T-helper 22 cell (primary cell): ENCODE results near the gene CCR6.

Experiments
- DNase-seq: peaks from one replicate; pipeline ENCODE4 v3.0.0-alpha.2; 2020; ENCODE audit warnings: low read depth

Gene CCR6

DNA sequence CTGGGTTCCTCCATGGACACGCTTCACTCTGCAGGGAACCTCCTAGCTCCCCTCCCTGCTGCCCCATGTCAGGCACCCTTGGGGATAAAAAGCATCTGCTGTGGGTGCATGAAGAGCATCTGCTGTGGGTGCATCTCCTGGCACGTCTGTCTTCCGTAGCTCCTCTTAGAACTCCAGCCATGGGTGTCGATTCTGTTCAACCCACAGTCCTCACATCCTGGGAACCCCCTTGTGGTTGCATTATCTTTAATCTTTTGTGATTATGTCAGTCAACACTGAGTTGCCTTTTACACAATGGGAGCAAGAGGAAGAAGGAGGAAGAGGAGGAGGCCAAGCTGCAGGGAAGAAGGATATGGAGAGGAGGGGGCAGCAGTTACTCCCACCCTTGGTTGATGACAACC lies 24.1 kb upstream of the CCR6 start:
- DNase-seq: no peak

DNA sequence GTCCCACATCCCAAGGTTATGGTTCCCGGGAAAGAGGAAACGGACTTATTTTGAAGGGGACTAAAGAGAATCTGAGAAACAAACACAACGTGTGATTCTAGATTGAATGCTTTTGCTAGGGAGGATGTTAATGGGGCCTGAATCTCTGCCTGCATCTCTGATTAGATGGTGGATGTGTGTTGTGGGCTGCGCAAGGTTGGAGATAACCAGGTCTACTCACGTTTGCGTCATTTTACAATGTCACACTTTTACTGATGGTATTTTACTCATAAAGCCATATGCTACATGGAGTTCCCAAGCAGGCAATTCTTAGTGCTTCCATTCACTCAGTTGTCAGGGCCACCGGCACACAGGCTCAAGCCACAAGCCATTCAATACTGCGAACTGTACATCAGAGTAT lies 23.2 kb upstream of the CCR6 start:
- no peak for DNase-seq

DNA sequence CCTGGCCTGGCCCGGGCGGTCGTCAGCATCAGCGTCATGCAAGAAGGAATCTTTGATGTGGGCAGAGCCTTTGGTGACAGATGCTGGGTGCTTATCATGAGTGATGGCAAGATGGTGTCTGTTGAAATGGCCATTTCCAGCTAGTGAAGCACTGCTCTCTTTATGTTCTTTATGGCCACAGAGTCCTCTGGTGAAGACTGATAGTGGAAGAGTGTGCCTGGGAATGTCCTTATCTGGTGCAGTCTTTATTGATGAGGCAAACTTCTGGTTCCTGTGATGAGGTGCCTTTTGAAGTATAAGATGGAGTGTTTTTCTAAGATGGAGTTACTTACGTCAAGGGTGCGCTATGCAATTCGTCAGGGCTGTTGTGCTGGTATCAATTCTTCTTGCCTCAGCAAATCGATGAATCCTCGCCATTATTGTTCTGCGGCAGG lies 22.6 kb upstream of the CCR6 start:
- DNase-seq: no peak

DNA sequence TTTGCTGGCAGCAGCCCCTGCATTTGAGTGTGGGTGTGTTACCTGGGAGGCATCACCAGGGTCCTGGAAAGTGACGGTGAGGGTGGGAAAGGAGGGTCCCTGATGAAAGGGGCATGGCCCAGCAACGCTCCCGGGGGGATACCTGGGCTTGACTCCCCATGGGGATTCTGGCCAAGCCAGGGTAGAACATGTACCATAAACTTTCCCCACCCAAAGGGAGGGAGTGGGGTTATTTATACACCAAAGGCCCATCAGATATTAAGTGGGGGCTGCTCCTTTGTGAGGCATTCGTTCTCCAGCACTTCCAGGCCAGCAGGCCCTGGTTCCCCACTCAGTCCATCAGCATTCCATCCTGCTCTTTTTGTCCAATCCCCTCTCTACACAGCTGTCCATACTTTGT lies 20.6 kb upstream of the CCR6 start:
- no peak for DNase-seq

DNA sequence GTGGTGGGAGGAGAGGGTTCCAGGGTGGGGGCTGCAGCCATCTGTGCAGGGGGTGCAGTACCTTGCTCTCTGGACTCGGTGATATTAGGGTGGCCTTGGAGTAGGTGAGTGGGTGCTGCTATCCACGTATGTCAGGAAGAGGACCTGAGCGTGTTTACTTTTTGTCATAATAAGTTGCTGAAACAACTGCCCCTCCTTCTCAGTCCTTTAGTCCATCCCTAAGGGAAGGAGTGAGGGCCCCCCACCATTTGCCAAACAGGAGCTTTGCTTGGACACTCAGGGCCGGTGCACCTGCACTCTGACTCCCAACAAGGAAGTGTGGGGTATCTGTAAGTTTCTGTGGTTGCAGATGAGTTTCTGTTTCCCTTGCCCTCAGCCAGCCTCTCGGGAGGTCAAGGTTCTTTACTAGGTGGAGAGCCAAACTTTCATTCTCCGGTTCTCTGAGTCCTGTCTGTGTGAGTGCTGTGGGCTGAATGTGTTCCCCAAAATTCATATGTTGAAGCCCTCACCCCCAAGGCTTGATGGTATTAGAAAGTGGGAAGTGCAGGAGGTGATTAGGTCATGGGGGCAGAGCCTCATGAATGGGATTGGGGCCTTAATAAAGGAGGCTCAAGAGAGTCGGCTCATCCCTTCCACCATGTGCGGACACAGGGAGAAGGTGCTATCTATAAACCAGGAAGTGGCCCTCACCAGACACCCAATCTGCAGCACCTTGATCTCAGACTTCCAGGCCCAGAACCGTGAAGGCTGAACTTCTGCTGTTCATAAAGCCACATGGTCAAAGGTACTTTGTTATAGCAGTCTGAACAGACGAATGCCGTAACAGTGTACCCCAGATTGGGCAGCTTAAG lies 19.6 kb upstream of the CCR6 start:
- no peak for DNase-seq

DNA sequence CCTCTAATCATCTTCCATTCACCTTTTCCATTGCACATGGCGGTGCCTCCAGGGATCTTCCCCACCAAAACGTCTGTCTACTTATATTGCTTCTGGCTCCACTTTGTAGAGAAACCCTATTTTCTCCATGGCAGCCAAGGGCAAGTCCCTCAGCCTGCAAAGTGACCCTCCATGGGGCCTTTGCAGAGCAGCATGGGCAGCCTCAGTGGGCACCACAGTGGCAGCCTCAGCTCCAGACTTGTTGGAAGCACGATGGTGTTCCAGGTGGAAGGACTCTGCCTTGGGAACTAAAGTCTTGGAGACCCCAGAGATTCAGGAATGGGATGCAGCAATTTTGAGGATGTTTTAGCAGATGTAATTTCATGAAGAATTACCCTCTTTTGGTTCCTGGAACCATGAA lies 18.5 kb upstream of the CCR6 start:
- DNase-seq: no peak

DNA sequence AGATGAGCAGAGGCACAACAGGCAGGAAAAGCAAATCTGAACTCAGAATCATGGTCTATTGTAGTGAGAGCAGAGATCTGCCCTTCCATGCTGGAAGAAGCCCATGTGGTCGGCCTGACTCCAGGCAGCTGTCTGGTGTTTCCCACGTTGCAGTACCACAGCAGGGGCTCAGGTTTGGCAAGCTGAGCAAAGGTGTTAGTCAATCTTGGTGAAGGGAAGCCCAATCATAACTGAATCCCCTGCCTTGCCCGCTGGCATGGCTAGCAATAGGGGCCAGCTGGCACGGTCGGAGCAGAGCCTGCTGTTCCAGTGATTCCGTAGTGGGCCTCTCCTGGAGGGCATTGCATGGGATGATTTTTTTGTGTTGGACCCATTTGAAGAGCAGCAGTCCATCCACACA lies 17.8 kb upstream of the CCR6 start:
- DNase-seq: no peak

DNA sequence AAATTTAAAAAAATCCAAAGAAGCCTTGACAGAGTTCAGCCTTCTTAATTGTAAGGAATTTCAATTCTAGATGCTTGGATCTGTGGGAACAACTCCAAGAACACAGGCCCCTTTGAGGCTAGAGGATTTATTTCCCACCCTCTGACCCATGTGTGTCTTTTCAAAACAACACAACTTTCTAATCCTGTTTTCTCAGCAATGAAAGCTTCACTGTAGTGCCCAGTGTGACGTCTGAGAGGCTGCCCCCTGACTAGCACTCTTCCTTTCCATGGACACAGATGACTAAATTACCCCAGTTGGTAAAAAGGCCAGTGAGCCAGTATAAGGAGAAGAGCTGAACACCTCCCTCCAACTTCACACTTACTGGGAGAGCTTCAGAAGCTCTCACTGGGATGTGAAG lies 16.5 kb upstream of the CCR6 start:
- no peak for DNase-seq

DNA sequence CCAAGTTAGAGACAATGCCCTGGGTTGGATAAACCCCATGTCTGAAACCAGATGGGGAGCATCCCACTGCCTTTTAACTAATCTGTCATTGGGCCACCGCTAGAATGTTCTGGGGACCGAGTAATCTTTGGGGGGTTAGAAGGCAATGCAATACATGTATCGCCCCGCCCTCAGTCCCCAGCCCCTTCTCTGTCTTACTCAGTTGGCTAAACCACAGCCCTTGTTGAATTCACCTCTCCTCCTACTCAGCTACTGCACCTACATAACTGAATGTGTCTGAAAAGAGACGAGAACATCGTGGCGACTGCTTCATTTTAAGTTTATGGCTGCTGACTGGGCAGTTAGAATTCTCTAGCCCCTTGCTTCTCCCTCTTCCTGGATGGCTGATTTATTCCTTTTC lies 15.1 kb upstream of the CCR6 start:
- no peak for DNase-seq

DNA sequence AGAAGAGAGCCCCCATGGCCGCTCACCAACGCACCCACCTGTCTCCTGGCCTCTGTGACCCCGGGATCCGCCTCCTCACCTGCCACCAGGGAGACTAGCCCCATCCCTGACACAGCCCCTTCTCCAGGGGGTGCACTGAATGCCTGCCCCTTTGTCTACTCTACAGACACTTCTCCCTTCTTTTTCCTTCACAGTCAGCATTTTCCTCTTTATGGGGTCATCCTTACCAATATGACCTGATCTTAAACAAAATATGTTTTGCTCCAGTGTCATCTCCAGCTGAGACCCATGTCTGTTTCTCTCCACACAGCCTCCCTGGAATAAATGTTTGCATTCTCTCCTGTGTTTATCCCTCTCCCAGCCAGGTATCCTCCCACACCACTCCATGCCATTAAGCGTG lies 14.6 kb upstream of the CCR6 start:
- no peak for DNase-seq

DNA sequence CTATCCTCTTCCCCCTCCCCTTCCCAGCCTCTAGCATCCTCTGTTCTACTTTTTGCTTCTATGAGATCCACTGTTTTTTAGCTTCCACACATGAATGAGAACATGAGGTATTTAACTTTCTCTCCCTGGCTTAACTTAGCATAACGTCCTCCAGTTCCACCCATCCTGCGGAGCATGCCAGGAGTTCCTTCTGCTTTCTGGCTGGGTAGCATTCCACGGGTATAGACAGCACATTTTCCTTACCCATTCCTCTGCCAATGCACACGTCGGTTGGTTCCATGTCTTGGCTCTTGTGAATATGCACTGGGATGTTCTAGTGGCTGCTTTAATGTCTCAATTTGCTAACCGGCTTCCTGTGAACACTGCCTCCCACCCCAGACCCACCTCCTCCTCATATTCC lies 13.2 kb upstream of the CCR6 start:
- DNase-seq: no peak

DNA sequence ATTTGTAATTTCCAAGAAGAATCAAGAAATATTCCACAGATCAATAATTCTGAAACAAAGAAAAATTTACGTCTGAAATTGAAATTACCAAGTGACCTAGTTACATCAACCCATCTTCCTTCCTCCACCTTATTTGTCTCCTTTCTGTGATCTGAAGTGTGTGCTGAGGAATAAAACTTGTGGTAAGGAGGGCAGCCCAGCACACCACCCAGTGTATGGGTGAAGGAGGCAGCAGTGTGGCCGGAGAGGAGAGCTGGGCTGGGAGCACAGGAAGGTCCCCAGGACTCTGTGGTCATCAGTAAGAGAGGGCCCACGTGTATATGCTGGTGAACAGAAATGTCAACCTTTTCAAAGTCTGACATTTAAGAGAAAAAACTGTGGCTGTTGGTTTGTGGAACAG lies 11.3 kb upstream of the CCR6 start:
- no peak for DNase-seq

DNA sequence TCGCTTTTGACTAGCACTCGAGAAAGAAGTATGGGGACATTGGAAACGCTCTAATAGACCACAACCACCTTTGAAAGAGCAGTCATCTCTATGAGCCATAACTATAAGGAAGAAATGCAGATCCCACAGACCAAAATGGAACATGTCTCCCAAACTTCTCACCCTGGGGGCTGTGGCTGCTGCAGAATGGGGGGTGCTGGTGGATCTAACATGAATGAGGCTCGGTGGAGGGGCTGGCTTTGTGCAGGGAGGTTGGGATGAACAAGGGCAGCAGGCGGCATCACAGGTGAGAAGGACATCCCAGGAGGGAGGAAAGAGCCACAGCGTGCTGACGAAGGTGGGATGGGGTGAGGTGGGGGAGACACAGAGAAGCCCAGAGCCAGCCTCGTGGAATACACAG lies 10.5 kb upstream of the CCR6 start:
- no peak for DNase-seq

DNA sequence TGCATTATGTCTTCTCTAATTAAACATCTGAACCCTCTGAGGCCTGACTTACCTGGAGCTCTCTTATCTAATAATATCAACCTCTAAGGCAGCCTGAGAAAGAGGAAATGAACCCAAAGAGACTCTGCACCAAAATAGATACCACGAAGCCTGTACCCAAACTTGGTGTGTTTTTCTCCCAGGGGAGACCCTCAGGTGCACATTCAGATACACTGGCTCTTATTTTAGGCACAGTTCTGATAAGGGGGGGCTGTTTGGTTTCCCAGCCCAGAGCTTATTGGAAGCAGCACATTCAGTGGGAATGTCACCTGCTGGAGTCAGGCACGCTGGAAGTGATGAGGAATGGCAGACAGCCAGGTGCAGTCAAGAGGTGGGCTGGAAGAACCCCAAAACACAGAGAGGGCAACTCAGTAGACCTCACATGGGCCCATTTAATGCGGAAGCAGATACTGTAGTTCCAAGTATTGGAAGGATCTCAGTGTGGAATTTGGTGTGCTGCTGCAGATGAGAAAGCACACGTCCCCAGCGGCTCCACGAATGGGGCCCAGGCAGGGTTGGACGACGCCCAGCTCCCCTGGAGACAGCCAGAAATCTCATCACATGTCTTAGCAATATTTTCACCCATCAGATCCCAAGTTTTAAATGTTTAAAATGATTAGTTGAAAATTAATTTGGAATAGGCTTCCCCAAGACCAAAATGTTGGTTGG lies 9.7 kb upstream of the CCR6 start:
- no peak for DNase-seq

DNA sequence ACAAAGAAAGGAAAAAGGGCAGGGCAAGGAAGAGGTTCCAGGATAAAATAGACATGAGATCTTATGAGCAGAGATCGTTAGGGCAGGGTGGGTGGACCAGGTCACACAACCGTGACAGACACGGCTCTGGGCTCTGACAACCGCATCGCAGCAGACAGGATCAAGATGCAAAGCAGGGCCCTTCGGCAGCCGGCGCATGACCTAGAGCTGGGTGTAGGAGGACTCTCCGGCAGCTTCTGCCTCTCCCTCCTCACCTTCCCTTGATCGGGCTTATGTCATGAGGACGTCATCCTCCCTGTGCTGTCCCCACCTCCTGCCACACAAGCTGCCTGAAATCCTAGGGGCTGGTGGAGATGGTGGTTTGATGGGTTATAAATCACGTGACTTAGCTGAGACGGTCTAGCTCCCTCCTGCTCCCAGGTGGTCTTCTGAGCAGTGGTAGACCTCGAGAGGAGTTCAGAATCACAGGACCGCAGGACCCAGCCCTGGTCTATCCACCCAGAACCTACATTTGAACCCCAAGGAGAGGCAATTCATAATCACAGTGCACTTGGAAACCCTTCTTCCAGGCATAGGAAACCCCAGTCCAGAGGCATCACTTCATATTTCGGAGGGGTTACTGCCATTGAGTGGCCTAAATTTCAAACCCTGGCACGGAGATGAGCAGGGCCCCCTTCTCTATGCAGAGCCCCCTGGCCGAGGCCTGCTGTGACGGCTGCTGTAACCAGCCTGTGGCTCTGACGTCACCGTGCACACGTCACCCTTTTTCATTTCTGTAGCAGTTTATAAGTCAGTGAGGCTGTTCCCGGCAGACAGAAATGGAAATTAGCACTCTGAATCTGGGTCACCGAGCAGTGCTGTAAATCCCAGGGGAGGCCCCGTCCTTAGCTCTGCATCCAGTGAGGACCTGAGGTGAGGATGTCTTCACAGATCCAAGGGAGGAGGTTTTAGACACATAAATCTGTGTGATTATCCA lies 8.7 kb upstream of the CCR6 start:
- DNase-seq: peak; percentile 89

DNA sequence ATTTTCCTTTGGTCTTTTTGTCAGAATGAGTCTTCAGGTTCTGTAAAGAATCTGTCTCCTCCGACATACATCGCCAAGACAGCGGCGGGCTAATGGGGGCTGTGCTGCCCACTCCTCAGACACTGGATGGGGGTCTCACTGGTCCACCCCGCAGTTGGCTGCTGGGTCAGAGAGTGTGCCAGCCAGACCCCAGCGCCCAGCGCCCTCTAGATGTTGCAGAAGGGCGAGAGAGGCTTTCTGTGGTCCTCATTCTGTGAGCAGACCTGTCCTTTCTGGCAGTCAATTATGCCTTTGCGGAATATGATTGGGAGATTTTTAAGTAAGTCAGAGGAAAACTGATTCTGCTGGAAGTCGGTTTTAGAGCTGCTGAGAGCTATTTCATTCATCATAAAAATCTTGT lies 7.8 kb upstream of the CCR6 start:
- DNase-seq: no peak

DNA sequence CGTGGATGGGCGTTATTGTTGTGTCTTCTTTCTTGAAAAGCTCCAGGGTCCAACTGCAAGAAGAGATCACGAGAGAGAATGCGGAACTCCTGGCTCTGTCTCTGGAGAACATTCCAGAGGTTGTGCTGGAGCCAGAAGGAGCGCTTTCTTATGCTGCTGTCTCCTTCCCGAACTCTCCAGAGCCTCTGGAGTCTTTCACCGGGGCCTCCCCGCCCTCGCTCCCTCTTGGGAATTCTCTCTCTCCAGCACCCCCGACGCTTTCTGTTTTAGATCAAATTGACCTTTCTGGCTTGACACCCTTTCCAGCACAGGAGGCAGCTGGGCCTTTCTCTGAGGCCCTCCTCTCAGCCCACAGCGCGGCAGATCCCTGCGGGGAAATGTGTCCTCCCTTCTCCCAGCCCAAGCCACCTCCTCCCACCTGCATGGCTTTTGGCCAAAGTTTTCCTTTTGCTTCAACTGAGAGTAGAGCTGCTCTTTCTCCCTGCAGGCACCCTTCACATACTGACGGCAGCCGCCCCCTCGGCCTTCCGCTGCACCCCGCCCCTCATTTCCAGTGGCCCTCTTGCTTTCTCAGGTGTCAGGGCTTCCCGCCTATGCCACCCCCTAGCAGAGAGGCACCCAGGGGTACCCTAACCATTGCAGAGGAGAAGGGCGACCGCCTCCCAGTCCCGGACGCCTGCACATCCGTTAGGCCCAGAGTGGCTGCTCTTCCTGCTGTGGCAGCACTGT lies 6.6 kb upstream of the CCR6 start:
- no peak for DNase-seq

DNA sequence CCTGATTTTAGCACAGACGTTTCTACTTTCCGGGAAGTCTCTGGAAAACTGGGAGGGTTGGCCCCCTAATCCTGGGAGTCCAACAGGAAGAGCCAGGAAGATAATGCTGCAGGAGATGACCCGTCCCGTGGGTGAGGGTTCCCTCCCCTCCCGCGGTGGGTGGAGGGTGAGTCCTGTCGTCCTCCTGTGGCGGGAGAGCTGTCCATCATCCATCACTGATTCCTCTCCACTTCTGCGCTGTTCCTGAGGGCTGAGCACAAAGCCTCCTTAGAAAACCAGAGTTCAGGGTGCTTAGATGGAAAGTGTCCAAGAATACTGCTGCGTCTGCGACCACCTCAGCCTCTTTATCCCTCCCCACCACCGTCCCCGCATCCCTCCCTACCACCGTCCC lies 6.1 kb upstream of the CCR6 start:
- DNase-seq: no peak

DNA sequence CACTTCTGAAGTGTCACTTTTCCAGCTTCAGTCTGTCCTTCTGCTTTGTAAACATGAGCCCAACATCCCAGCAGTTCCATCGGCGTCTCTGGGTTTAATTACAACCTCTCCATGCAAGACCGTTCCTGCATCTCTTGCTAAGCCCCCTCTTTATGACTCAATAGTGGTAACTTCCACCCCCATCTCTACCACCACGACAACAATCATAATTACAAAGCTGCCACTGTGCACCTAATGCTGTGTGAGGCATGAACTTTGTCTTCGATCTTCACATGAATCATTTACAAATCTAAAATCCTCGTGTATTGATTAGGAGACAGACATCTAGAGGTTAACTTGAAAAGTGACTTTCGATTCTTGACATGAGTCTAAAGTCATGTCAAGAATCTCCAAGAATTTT lies 4.9 kb upstream of the CCR6 start:
- DNase-seq: no peak

DNA sequence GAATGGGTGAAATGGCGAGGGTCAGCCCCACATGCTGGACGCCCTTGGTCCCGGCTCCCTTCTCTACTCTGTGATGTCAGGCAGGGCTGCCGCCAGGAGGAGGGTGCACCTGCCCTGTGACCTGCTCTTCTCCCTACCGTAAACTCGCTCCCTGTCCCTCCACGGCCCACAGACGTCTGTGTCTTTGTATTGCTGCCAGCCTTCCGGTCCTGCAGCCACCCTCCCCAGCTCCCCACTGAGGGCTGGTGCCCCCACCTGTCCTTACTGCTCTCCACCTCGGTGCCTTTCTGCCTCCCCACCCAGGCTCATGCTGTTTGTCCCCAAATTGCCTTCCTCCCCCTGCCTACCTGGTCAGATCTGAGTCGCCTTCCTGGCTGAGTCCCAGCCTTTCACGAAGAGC lies 4.1 kb upstream of the CCR6 start:
- no peak for DNase-seq

DNA sequence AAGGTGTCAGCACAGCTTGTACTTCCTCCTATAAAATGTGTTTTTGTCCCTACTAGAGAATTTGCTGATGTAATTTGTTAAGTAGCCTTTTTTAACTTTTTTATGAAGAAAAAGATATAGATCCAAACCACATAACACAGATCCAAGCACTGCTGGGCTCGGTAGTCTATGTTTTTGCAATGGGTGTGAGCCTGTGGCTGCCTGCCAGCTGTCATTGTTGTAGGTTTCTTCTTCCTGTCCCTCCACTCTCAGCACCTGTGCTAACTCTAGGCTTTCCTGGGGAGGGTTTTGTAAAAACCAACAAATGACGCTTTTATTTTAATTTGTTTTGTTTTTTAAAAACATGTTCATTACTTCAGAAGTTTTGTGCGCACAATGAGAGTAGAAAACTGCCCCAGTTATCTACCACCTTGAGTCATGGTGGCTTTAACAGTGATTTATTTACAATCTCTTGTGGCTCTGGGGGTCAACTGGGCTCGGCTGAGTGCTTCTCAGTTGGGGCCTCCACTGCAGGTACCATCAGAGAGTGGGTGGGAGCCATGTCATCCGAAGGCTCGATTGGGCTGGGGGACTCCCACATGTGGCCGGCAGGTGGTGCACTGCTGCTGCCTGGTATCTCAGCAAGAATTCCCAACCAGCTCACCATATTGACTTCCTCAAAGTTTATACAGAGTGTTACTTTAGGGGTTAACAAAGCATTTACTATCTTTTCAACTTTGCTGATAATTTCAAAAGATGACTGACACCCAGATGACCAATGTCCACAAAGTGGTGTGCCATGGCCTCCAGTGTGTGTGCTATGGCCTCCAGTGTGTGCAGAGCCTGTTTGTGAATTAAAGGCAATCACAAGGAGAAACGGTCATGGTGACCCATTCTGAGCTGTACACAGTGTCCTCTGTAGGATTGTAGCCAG lies 3.0 kb upstream of the CCR6 start:
- DNase-seq: peak; percentile 79
